BJ (cell line): Measurements from ENCODE around the gene IMPG2. TPM values are rescaled to one million over a fixed set of nuclear protein-coding genes. Genes with fewer than 3 reads are reported as not detected.
A peak's percentile ranks its signal among the peaks of the same experiment; 100 is the strongest.

Source experiments
- CTCF ChIA-PET: fragments of 350-600 bp; formaldehyde crosslinking; extraction: SDS; loops from one replicate; lab custom pipeline; 2021; ENCODE audit warnings: antibody characterized with exemption, inconsistent platforms; lab: Yijun Ruan, JAX
- POLR2A ChIA-PET: fragments of 300-600 bp; sonication (Branson Sonifier 250); formaldehyde crosslinking; extraction: SDS; loops from one replicate; lab custom pipeline; 2021; ENCODE audit warnings: antibody characterized with exemption; lab: Charles Lee
- DNase-seq: peaks from one replicate; pipeline ENCODE4 v3.0.0-alpha.2; 2011; ENCODE audit warnings: low read depth
- H3K27me3 ChIP-seq: 2 replicates; pipeline ENCODE4 v1.6.0; 2011; ENCODE audit warnings: low read length; ENCODE audit not compliant: control insufficient read depth, insufficient read depth
- H3K36me3 ChIP-seq: 2 replicates; pipeline ENCODE4 v1.5.1; 2011; ENCODE audit warnings: low read length; ENCODE audit not compliant: control insufficient read depth, insufficient read depth
- H3K4me3 ChIP-seq: 2 replicates; pipeline ENCODE4 v1.5.1; 2011; ENCODE audit warnings: low read depth, mild to moderate bottlenecking, control low read depth, low read length
- polyA plus RNA-seq: library from polyadenylated mRNA; depleted of rRNA; stranded (reverse); fragments of >200 nt; gene quantifications from 2 replicates; pipeline ENCODE4 v1.2.3, GENCODE V29; 2011
- TF ChIP-seq, protein P1 (sequence below): IDR thresholded peaks from 2 replicates; pipeline ENCODE4 v1.5.1; 2011; ENCODE audit warnings: low read depth, mild to moderate bottlenecking, control low read depth, inconsistent platforms, low read length, moderate library complexity; ENCODE audit not compliant: insufficient read depth

Gene IMPG2
- polyA plus RNA-seq, 1 experiment: 0.10 TPM

DNA sequence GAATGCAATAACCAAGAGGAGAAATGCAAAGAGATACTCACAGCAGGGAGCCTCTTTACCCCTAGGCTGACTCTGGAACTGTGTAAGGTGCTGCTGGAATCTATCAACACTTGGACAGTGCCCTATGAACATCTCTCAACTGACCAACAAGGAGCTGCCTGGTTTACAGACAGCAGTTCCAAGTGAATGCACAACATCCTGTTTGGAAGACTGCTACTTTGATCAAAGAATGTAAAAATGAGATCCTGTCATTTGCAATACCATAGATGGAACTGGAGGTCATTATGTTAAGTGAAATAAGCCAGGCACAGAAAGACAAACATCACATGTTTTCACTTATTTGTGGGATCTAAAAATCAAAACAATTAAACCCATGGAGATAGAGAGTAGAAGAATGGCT, 136.3 kb downstream of the IMPG2 start:
- no peaks in the 10 kb centered on the region for H3K36me3 ChIP-seq
- ChIA-PET POLR2A (no interaction called here), CTCF (interaction anchor here (0.6 kb wide), 1 partner anchor 17 kb away, joined by 3 read pairs; no protein-coding TSS in a partner anchor)
- DNase-seq: no peak
- no peaks in the 10 kb centered on the region for H3K27me3 ChIP-seq
- no peak overlapping the region for H3K4me3 ChIP-seq
- TF ChIP-seq, protein P1, sequence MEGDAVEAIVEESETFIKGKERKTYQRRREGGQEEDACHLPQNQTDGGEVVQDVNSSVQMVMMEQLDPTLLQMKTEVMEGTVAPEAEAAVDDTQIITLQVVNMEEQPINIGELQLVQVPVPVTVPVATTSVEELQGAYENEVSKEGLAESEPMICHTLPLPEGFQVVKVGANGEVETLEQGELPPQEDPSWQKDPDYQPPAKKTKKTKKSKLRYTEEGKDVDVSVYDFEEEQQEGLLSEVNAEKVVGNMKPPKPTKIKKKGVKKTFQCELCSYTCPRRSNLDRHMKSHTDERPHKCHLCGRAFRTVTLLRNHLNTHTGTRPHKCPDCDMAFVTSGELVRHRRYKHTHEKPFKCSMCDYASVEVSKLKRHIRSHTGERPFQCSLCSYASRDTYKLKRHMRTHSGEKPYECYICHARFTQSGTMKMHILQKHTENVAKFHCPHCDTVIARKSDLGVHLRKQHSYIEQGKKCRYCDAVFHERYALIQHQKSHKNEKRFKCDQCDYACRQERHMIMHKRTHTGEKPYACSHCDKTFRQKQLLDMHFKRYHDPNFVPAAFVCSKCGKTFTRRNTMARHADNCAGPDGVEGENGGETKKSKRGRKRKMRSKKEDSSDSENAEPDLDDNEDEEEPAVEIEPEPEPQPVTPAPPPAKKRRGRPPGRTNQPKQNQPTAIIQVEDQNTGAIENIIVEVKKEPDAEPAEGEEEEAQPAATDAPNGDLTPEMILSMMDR: no peak

DNA sequence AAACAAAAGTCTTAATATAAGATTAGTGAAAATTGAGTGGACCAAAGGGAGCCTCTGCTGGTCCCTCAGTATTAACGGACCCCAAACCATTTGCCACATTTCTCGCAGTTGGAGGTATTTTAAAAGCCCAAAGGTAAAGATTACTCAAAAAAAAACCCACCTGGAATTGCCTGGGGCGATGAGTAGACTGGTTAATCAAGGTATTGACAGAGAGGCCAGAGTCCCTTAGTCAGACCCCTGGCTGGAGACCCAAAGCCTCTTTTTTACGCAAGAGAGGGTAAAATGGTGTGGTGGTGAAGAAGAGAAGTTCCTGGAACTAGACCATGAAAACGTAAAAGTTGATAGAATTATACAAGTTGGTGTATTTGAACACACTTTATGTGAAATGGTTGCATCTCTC, 137.2 kb downstream of the IMPG2 start:
- H3K27me3 ChIP-seq: no peaks in the 10 kb centered on the region
- ChIA-PET POLR2A (no interaction called here), CTCF (interaction anchor here (1.8 kb wide), 1 partner anchor 9 kb away, joined by 6 read pairs; no protein-coding TSS in a partner anchor)
- H3K4me3 ChIP-seq: no peak overlapping the region
- no peaks in the 10 kb centered on the region for H3K36me3 ChIP-seq
- TF ChIP-seq, protein P1: no peak
- no peak for DNase-seq

DNA sequence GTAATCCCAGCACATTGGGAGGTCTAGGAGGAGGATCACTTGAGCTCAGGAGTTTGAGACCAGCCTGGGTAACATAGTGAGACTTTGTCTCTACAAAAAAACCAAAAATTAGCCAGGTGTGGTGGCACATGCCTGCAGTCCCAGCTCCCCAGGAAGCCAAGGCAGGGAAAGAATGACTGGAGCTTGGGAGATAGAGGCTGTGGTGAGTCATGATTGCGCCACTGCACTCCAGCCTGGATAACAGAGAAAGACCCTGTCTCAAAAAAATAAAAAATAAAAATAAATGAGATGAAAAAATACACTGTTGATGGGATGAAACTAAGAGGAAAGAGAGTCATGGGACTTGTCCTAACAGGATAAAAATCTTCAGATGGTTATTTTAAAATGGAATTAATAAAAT, 137.6 kb downstream of the IMPG2 start:
- no peak overlapping the region for H3K4me3 ChIP-seq
- no peak for DNase-seq
- POLR2A ChIA-PET: no interaction called here
- TF ChIP-seq, protein P1: no peak
- CTCF ChIA-PET: interaction anchor here (1.8 kb wide), 1 partner anchor 10 kb away, joined by 6 read pairs; no protein-coding TSS in a partner anchor
- no peaks in the 10 kb centered on the region for H3K27me3 ChIP-seq
- no peaks in the 10 kb centered on the region for H3K36me3 ChIP-seq

DNA sequence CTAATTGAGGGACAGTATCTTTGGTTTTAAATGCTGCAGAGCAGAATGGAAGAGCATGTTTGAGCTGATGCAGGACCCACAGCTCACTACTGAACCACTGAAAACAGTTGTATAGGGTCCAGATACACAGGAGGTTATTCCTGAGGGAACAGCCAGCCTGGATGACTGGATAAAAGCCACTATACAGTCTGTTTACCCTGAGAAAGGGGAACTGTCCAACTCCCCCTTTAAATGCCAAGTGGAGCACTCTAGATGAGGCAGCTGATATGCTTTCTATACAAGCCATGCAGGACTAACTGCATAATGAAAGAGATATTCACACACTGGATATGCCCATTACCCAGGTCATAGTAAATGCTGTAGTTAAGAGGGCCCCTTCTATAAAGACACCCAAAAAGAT, 138.6 kb downstream of the IMPG2 start:
- TF ChIP-seq, protein P1: no peak
- H3K36me3 ChIP-seq: no peaks in the 10 kb centered on the region
- CTCF ChIA-PET: interaction anchor here (1.2 to 1.8 kb wide), 2 partner anchors 11 to 14 kb away, joined by 3 to 6 read pairs; no protein-coding TSS in a partner anchor
- POLR2A ChIA-PET: no interaction called here
- H3K27me3 ChIP-seq: no peaks in the 10 kb centered on the region
- H3K4me3 ChIP-seq: no peak overlapping the region
- no peak for DNase-seq

DNA sequence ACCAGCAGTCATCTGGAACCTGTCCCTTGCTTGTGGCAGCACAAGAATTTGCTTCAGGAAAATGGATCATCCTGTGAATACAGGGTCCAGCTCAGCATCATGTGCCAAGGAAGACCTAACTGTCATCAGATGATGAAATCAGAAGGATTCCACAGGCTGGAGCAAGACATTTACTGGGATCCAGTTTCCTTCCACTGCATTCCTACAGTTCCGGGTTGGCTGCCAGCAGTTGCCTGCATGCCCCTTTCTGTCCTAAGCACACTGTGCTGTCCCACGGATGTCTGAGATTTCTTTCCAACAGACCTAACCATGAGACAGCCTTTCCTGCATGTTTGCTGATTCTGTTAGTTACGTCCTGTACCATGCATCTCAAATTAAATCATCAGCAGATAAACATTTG, 140.7 kb downstream of the IMPG2 start:
- CTCF ChIA-PET: interaction anchor here (0.6 to 3.4 kb wide), 2 partner anchors 10 to 464 kb away, joined by 6 to 10 read pairs; no protein-coding TSS in a partner anchor
- Histone ChIP-seq H3K27me3 (no peaks in the 10 kb centered on the region), H3K4me3 (no peak overlapping the region), H3K36me3 (no peaks in the 10 kb centered on the region)
- TF ChIP-seq, protein P1: no peak
- DNase-seq: peak; percentile 44
- POLR2A ChIA-PET: interaction anchor here (0.5 to 0.6 kb wide), 2 partner anchors 15 to 1282 kb away, joined by 3 to 6 read pairs; no protein-coding TSS in a partner anchor
